ENCODE measurements around the gene C1orf50.
"Not testable (repeated sequence)": the region's sequence is repeated elsewhere in the genome, so short reads cannot be mapped to it uniquely, and the experiment has no call there.

The C1orf50 gene

GRCh38 chr1:42739753-42740700, 27.0 kb upstream of the C1orf50 start, which contains the start of gene CLDN19:
TSS of gene CLDN19 (minus strand) at chr1:42740236. CDS start at chr1:42740063, 173 bp downstream.
- DNase-seq (ENCODE audit: low spot score), result no peak

- no peak for DNase-seq (ENCODE audit: low spot score)
Observed at GRCh38 chr1:42740851-42741580, 26.0 kb upstream of the C1orf50 start.

- no peak for DNase-seq (ENCODE audit: low spot score)
Observed at GRCh38 chr1:42741706-42742105, 25.3 kb upstream of the C1orf50 start.

- no peak for DNase-seq (ENCODE audit: low spot score)
Observed at GRCh38 chr1:42742141-42742540, 24.9 kb upstream of the C1orf50 start.

GRCh38 chr1:42742617-42743316, 24.3 kb upstream of the C1orf50 start:
- DNase-seq (ENCODE audit: low spot score), result no peak

GRCh38 chr1:42743317-42744147, 23.5 kb upstream of the C1orf50 start:
- DNase-seq (ENCODE audit: low spot score), result no peak

GRCh38 chr1:42744148-42744413, 23.0 kb upstream of the C1orf50 start:
- no peak for DNase-seq (ENCODE audit: low spot score)

GRCh38 chr1:42745851-42746250, 21.2 kb upstream of the C1orf50 start:
- no peak for DNase-seq (ENCODE audit: low spot score)

- DNase-seq (ENCODE audit: low spot score), result no peak
Observed at GRCh38 chr1:42746436-42747105, 20.5 kb upstream of the C1orf50 start.

GRCh38 chr1:42747125-42747524, 19.9 kb upstream of the C1orf50 start:
- no peak for DNase-seq (ENCODE audit: low spot score)

- no peak for DNase-seq (ENCODE audit: low spot score)
Observed at GRCh38 chr1:42748021-42748420, 19.0 kb upstream of the C1orf50 start.

- DNase-seq (ENCODE audit: low spot score), result no peak
Observed at GRCh38 chr1:42748461-42749410, 18.3 kb upstream of the C1orf50 start.

GRCh38 chr1:42750041-42750440, 17.0 kb upstream of the C1orf50 start:
- no peak for DNase-seq (ENCODE audit: low spot score)

- not testable (repeated sequence) for DNase-seq (ENCODE audit: low spot score)
Observed at GRCh38 chr1:42751511-42752070, 15.5 kb upstream of the C1orf50 start.

- DNase-seq (ENCODE audit: low spot score), result no peak
Observed at GRCh38 chr1:42752284-42752683, 14.8 kb upstream of the C1orf50 start.

GRCh38 chr1:42753070-42753469, 14.0 kb upstream of the C1orf50 start:
- no peak for DNase-seq (ENCODE audit: low spot score)

GRCh38 chr1:42756956-42757891, 9.8 kb upstream of the C1orf50 start:
- DNase-seq (ENCODE audit: low spot score), result no peak

GRCh38 chr1:42757892-42758275, 9.2 kb upstream of the C1orf50 start:
- DNase-seq (ENCODE audit: low spot score), result no peak

GRCh38 chr1:42758641-42759040, 8.4 kb upstream of the C1orf50 start:
- no peak for DNase-seq (ENCODE audit: low spot score)

Measured in putamen (tissue), 1 donor.